Femur (tissue), 1 donor: ENCODE results near the gene MAGI3.

Experiments
- DNase-seq: peaks from one replicate; pipeline ENCODE4 v3.0.0-alpha.2; 2017

Gene MAGI3

DNA sequence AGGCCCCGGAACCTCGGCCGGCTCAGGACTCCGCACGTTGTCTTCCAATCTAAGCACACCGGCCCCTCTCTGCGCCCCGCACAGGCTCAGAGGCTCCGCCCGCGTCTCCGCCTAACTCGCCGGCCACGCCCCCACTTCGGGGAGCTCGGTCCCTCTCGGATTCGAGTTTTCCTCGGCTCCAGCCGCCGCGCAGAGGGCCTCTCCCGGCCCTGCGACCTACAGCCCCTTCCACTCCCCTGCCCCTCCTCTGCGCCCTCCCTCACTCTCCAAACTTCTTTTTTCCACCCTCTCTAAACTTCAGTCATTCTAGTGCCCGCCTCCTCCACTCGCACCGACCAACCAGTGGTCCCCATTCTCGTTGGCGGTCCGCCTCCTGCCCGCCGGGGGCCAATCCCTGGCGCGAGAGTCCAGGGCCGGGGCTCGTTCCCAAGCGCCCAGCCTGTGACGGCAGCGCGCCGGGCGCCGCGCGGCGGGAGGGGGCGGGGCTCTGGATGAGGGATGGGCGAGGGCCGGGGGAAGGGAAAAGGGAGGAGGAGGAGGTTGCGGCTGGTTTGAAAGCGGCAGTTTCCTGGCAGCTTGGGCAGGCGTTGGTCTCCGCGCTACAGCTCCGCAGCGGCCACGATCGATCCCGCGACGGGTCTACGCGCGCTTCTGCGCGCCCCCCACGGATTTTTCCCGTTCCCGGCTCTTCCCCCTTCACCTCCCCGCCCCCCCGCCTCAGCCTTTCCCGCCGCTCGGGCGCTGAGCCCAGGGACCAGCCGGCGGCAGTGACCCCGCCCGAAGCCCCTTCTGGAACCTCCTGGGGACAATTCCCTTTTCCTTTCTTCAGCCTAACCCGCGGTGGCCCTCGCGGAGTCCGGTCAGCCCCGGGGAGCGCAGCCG, at the start of gene MAGI3:
MAGI3 (plus strand) TSS at position 563 of the 882 bp plus-strand sequence. CDS start 519 bp downstream, outside the sequence.
- peak; percentile 99 for DNase-seq

DNA sequence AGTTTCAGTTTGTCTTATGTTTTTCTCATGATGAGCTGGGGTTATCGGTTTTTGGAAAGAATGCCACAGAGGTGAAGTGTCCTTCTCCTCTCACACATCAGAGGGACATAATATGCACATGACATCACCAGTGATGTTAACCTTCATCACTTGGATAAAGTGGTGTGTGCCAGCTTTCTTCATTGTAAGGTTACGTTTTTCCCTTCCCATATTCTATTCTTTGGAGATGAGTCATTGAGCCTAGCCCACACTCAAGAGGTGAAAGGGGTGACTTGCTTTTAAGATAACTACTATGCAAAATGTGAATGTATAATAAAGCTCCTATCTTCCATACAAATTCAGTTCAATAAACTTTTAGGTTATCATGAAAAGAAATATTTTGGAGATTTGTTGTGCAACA, 36.7 kb upstream of the MAGI3 start:
- no peak for DNase-seq

DNA sequence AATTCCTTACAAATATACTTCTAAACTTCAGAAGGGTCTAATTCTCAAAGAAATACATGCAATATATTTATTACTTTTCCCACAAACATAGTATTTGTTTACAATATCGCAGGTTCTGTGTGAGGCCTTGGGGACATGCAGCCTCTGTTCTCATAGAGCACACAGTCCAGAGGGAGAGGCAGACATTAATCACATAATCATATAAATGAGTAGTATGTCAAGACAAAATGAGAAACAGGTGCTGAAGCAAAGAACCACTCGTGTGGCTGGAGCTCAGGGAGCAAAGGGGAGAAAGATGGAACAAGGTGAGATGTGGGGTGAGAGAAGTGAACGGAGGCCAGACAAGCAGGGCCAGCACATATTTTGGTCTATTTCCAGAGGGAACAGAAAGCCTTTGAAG, 26.4 kb upstream of the MAGI3 start:
- DNase-seq = no peak

DNA sequence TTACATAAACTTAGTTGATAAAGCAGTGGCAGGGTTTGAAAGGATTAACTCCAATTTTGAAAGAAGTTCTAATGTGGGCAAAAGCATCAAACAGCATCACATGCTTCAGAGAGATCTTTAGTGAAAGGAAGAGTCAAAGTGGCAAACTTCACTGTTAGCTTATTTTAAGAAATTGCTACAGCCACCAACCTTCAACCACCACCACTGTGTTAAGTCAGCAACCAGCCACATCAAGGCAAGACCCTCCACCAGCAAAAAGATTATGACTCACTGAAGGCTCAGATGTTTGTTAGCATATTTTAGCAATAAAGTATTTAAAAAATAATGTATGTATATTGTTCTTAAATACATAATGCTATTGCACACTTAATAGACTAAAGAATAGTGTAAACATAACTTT, 21.3 kb upstream of the MAGI3 start:
- DNase-seq = no peak

DNA sequence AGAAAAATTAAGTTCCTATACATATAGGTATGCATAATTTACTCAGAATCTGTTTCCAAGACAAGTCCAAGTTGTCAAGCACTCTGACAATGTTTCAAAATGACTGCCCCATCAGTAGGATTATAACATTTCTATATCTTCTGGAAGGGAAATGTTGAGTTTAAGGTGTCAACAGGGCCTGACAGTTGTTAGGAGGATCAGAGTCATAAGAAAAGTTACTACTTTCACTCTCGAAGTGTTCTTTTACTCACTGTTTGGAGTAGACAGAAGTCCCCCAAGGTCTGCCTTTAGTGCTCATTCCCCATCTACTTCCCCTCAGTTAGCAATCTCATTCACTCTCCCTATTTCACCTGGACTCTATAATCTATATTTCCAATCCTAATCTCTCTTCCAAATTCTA, 20.6 kb upstream of the MAGI3 start:
- no peak for DNase-seq

DNA sequence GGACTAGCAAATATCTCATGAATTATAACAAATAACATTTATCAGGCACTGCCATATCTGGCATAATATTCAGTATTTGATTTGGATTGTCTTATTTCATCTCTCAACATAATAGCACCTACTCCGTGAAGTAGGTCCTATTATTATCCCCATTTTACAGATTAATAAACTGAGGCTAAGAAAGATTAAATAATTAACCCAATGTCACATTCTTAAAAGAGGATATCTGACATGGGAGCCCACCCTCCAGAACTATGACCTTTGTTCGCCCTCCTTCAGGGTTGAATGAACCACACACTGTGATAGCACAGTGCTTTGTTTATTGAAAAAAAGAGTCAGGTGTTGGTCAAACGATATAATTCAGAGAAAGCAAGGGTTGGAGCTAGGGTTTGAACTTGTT, 19.4 kb upstream of the MAGI3 start:
- DNase-seq = no peak

DNA sequence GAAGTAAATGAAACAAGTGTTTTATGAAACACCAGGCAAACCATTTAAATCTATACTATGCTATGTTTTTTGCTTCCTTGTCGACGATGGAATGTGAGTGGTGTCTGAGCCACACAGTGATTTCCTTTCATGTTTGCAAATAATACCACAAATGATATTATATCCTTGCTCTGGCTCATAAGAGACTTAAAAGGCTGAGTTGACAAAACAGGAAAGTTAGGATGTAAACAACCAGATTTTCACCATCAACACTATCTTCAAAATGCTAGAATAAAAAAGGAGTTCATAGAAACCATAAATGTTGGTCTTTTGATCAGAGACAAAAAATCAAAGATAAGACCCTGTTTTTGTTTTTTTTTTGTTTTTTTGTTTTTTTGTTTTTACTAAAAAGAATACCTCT, 17.8 kb upstream of the MAGI3 start:
- DNase-seq = no peak

DNA sequence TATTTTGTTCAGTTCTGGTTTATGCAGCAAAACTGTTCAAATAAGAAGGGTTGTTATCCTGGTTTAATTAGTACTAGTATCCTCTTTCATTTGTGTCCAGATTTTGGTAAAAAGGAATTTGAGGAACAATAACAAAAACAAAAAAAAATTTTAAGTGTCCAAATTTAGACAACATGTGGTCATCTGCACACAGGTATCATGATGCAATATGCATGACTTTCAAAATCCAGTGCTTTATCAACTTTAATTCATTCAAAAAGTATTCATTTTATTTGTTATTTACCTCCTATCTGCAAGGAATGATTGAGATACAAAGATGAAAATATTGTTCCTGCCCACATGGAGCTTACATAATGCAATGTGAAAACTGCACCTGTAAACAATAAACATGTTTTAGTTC, 16.7 kb upstream of the MAGI3 start:
- DNase-seq = no peak

DNA sequence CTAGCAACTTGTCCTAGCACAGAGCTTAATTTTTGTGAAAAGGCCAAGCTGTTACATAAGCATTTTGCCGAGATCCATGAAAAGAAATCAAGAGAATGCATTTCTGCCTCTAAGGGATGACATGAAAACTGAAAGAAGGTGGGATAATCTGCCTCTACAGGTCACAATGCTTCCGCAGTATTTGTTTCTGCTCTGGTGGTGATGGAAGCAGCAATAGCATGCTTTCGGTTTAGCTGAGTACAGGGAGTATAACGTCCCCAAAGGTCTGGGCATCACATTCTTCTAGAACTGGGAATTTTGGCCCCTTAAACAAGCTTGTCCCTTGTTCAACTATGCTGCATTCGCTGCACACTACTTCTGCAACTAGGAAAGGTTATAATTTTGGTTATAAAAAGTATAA, 14.4 kb upstream of the MAGI3 start:
- no peak for DNase-seq

DNA sequence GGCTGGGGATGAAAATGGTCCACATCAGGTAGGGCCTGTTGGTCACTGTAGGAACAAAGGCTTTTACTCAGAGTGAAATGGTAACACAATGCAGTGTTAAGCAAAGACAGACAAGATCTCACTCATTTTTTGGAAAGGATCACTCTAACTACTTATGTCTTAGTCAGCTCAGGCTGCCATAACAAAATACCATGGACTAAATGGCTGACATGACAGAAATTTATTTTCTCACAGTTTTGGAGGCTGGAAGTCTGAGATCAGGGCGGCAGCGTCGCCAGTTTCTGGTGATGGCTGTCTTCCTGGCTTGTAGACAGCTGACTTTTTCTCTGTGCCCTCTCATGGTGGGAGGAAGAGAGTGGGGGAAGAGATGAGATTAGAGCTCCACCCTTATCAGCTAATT, 10.2 kb upstream of the MAGI3 start:
- DNase-seq = no peak

DNA sequence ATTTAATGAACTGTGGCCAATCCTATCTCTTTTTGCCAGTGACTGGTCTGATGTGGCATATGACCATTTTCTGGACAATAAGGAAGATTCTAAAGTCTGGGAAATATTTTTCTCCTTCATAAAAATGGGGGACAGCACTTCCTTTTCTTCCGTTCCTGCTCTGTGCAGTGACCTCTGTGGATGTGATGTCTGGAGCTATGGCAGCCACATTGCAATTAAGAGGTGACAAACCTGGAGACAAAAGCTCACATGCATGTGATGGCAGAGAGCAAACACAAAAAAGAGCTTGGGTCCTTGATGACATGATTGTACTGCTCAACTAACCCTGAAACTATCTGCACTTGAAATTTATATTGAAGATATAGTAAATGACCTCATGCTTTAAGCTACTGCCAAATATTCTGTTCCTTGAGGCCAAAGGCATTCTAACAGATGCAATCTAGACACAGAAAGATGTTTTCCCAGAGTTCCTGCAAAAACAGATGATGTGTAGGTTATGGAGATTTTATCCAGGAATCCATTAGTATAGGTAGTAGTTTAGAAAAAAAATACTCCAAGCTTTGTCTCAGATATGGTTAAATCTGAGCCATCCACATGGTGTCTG, 2.2 kb upstream of the MAGI3 start:
- DNase-seq = no peak

DNA sequence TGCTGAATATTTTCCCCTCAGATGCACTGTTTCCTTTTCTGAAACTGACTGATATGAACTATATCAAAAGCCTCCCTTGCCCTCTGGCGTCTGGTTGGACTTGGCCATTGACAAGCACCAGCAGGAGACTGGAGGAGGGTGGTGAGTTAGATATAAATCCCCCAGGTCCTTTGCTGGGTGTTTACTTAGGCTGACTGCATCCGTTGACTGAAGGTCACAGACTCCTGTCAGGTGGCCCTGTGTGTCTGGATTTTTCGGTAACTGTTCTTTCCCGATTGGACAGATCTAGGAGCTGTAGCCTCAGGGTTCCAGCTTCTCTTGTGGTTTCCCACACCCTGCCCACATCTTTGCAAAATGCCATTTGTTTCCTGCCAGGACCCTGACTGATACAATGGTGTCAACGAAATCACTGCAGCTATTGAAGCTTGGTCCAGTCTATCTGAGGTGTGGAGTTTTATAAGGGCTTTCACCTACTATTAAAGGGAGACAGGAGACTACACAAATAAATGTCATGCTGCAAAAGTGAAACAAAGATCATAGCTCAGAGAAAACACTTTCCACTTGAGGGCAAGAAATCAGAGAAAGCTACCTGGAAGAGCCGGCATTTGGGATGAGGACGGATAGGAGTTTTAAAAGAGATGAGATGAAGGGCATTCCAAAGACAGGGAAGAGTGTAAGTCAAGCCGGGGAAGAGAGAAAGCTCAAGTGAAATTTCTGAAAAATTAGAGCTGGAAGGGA, 1.5 kb upstream of the MAGI3 start:
- peak; percentile 31 for DNase-seq

DNA sequence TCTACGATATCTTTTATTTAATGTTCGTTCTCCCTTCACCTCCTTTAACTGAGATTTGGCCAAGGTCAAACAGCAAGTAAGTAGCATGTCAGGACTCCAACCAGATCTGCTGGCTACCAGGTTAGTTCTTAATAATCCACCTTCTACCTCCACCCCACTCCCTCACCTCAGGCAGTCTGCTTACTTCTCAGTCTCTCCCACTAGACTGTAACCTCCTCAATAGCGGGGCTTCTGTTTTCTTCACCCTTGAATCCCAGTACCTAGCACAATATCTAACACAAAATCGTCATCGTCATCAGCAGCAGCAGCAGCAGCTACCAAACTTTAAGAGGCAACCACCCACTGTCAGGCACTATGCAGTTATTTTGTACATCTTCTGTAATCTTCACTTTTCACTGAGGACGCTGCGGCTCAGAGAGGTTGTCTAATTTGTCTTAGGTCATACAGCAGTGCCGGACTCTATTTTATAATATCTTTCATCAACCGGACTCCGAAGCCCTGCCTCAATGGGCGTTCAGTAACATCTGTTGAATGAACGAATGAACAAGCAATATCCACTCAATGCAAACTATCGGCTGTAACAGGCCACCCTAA, 859 bp upstream of the MAGI3 start:
- no peak for DNase-seq

DNA sequence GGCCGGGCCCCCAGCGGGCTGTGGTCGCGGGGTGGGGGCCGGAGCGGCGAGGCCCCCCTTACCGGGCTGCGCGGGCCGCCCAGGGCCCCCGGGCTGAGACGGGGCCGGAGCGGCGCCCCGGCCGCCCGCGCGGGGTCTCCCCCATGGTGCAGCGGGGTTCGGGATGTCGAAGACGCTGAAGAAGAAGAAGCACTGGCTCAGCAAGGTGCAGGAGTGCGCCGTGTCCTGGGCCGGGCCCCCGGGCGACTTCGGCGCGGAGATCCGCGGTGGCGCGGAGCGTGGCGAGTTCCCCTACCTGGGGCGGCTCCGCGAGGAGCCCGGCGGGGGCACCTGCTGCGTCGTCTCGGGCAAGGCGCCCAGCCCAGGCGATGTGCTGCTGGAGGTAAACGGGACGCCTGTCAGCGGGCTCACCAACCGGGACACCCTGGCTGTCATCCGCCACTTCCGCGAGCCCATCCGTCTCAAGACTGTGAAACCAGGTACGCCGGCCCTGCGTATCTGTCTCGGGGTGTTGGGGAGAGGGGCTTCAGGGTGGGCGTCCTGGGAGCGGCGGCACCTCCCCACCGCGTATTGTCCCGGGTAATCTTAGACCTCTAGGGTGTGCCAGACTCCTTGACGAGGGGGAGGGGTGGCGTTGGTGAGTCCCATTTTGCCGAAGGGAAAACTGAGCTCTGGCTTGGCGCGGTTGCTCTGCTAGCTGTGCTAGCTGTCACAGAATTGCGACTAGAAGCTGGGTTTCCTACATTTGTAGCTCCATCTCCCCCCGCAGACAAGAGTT, 745 bp downstream of the MAGI3 start:
- peak; percentile 49 for DNase-seq

DNA sequence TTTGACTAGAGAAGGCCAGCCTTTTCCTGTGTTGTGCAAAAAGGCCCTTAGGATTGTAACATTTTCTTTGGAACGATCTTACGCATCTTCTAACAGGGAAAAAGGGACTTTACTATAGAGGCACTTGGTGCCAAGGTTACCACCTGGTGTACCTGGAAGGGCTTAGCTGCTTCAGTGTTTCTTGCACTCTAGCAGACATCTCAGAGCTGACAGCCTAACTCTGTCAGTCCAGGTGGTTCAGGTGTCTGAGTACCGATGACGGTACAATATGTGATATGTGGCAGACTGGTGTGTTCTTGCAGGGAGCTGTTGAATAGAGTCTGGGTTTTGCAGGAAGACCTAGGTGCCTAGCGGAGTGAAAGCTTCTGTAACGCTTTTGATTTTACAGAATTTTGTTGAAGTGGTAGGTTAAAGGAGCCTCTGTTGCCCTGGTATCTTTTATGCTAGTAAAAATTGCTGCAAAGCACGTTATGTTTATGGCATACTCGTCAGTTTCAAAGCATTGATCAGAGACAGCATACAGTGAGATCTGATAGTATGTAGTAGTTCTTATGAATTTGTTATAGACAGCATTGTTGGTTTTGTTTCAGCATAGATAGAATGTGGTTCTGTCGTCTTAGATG, 1.4 kb downstream of the MAGI3 start:
- peak; percentile 18 for DNase-seq

DNA sequence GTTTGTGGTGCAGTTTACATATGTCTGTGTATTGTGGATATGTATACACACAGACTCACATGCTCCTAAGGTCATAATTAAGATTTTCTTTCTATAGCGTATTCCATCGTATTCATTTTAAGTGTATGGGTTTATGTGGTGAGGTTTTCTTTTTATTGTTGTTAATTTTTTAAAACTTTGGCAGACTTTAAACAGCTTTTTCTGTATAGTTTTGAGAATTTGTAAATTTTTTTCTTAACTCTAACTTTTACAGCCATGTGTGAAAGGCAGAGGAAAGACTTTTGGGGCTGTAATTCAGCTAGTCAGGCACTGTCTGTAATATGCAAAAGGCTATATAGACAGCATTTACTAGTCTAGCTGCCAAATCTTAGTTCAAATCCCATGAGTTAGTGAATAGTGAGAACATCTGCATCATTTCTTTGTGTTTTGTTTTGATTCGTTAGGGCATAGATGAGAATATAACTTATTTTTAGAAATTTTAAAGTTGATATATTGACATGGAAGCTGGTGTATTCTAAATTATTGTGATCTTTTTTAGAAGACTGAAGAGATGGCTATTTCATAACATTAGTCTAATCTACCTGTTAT, 2.3 kb downstream of the MAGI3 start:
- no peak for DNase-seq

DNA sequence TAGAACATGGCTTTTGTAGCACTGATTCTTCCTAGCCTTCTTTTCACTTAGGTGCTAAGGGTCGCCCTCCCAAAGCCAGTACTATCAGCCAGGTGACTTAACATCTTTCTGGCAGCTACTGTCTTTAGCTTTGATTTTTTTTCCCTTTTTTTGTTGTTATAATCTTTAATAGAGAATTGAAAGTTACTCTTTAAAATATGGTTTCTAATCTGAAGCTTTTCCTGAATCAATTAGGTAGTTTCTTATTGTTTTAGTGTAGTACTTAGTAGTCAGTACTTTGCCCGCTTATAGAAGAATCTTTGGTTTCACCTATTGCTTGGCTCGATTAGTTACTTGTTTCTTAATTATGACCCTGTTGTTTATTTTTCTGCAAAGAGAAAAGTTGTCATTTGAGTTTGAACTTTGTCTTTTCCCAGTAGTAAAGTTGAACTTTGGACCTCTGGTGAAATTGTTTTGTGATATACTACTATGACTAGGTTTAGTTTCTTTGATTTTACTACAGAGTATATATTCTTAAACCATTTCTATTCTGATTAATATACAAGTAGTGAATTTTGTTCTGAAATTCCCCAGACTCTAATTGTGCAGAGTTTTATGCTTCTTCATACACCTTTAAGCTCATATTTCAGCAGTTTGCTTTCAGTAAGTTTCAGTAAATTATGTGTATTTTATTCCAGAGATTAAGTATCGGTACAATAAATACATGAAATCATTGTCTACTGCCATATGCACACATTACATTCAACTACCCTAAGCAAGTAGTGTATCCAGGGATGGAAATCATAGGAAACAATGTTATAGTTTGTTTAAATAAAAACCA, 3.9 kb downstream of the MAGI3 start:
- no peak for DNase-seq

DNA sequence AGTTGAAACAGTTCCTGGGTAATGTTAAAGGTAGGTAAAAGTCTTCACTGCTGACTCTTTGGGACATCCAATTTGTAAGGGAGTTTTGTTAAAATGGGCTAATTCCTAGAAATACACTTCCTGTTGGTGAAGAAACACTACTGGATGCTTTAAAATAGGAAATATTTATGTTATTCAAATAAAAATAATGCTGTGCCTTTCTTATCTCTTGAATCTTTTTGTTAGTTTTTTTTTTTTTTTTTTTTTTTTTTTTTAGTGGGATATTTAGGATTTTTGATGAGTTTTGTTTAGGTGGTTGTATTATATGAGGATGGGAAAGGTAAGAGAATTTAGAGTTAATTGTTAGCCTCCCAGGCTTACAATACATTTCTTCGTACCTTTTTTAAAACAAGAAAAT, 4.5 kb downstream of the MAGI3 start:
- no peak for DNase-seq

DNA sequence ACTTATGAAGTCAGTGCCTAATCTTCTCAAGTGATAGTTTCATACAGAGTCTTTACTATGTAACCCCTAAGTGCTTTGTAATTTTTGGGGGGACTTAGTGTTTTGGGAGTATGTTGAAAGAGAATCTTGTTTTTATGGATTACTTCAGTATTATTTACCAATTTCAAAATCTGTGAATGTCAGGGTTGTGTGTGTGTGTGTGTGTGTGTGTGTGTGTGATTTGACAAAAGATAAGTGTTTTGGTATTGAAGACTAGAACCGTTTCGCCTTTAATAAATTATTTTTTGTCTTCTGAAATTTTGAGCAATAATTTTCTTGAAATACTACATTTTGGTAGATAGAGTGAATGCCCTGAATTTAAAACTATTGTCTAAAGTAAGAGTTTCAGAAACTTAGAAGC, 5.8 kb downstream of the MAGI3 start:
- DNase-seq = no peak

DNA sequence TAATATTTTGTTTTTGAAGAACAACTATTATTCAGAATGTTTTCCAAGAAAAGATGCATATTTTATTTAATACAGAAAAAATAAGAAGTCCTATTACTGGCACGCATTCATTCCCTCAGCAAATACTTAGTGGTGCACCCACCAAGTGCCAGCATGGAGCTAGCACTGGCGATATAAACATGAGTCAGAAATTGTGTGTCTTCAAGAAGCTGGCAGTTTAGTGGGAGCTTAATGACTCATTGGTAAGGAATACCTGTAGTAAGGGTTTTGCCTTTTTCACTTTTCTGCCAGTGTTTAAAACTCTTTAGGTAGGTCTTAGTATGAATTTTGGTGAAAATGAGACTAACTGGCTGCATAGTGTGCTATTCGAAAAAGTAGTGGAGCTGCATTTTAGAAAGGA, 6.3 kb downstream of the MAGI3 start:
- DNase-seq = no peak

DNA sequence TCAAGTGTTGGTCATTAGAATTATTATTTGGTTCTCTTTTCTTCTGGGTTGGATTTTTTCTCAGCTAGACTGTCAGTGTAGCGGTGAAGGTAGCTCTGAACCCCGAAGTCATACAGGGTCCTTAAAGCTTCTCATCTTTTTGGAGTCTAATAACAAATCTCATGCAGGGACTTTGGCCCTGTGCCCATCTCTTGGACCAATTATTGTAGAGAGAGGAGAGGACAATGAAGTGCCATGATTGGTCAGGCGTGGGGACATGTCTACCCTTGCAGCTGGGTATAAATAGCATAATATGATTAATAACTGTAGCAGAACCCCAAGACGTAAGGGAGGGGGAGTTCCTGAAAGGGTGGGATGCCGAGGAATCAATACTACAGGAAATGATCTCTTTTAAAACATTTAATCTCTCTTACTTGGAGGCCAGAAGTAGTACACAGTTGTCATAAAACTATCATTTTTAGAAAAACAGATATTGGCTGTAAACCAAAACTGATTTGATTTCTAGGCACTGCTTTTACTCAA, 8.8 kb downstream of the MAGI3 start:
- no peak for DNase-seq
